MV-4-11 (cell line): ENCODE measurements around the gene NUTM2B.
"Not testable (repeated sequence)": the region's sequence is repeated elsewhere in the genome, so short reads cannot be mapped to it uniquely, and the experiment has no call there.

Experiments
- DNase-seq: peaks from one replicate; lab custom pipeline; 2025; lab: John Stamatoyannopoulos, UW

Gene NUTM2B

DNA sequence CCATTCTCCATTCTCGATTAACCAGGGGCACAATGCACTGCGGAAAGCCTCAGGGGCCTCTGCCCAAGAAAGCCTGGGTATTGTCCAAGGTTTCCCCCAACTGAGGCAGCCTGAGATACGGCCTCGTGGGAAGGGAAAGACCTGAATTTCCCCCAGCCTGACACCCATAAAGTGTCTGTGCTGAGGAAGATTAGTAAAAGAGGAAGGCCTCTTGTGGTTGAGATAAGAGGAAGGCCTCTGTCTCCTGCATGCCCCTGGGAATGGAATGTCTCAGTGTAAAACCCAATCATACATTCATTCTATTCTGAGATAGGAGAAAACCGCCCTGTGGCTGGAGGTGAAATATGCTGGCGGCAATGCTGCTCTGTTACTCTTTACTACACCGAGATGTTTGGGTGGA, 41.8 kb downstream of the NUTM2B start:
- peak; percentile 46 for DNase-seq

DNA sequence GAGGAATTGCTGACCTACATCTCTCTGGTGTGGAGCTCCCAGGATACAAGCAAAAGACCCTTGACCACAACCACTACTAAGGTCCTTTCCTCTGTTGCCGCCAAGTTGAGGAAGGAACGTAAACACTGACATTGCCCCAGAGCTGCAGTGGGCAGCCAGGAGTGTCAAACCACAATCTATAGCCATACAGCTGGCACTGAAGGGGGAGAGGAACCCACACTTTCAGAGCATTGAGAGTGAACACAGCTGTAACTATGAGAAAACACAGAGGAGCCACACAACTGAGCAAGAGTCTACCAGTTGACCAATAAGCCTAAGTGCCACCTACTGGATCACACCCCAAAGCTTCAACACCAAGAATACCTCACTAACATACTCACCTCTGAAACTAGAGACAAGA, 45.5 kb downstream of the NUTM2B start:
- peak; percentile 47 for DNase-seq

DNA sequence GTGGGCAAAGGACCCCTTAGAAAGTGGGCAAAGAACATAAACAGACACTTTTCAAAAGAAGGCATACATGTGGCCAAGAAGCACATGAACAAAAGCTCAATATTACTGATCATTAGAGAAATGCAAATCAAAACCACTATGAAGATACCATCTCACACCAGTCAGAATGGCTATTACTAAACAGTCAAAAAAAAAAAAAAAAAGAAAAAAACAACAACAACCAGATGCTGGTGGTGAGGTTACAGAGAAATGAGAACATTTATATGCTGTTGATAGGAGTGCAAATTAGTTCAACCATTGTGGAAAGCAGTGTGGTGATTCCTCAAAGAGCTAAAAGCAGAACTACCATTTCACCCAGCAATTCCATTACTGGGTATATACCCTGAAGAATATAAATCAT, 50.6 kb downstream of the NUTM2B start:
- DNase-seq = not testable (repeated sequence)

DNA sequence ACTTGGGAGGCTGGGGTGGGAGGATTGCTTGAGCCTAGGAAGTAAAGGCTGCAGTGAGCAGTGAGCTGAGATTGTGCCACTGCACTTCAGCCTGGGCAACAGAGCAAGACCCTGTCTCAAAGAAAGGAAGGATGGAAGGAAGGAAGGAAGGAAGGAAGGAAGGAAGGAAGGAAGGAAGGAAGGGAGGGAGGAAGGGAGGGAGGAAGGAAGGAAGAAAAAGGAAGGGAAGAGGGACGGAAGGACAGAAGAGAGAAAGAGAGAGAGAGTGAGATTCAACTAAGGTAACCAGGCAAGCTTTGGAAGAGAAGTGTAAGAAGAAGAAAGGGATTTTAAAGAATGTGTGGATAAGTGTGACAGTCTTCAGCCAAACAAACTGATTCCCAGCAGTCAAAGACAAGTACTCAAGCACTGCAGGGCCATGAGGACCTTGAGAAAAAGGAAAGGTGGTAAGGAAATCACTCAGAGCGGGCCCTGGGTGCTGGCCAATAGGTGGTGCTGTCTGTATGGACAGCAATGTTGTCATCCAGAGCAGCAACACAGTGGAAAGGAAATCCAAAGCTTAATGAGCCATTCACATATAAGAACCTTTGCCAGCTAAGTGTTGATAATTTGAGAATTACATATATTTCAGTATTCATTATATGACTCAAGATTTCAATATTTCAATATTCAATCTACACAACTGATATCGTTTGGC, 55.4 kb downstream of the NUTM2B start:
- not testable (repeated sequence) for DNase-seq
